ENCODE measurements around the gene PEX19. TPM values are rescaled to one million over a fixed set of nuclear protein-coding genes. Genes with fewer than 3 reads are reported as not detected.
"Not testable (repeated sequence)": the region's sequence is repeated elsewhere in the genome, so short reads cannot be mapped to it uniquely, and the experiment has no call there.

Gene PEX19, protein sequence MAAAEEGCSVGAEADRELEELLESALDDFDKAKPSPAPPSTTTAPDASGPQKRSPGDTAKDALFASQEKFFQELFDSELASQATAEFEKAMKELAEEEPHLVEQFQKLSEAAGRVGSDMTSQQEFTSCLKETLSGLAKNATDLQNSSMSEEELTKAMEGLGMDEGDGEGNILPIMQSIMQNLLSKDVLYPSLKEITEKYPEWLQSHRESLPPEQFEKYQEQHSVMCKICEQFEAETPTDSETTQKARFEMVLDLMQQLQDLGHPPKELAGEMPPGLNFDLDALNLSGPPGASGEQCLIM
- polyA plus RNA-seq (2013, experiment 1 of 2; ENCODE audit: insufficient read length): 35.7 TPM
- 32.4 TPM for polyA plus RNA-seq (2013, experiment 2 of 2; ENCODE audit: insufficient read length)

DNA sequence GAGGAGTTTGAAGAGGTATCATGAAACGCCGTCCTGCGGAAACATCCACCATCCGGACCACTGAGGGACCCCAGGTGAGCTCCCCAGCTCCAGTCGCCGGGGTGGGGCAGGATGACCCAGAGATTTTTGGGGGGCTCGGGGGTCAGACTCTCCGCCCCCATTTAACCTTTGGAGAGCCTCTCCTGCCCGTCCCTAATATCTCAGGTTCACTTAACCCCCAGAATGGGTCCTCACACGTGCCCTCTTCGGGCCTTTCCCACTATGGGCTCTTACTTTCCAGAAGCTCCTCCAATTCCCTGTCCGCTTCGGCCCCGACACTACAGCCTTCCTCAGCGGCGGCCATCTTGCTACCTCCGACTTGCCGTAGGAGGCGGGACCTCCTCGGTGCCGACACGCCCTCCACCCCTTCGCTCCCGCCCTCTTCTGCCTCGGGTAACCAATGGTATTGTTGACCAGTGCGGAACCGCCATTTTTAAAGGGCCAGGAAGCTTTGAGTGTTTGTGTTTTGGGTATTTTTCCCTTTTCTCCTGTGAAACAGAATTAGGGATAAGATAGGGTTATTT, at the start of gene PEX19:
TSS of gene PEX19 (minus strand) at position 352 of the 563 bp plus-strand sequence. CDS start at position 343, 9 bp downstream.
- peak; percentile 92 for DNase-seq

DNA sequence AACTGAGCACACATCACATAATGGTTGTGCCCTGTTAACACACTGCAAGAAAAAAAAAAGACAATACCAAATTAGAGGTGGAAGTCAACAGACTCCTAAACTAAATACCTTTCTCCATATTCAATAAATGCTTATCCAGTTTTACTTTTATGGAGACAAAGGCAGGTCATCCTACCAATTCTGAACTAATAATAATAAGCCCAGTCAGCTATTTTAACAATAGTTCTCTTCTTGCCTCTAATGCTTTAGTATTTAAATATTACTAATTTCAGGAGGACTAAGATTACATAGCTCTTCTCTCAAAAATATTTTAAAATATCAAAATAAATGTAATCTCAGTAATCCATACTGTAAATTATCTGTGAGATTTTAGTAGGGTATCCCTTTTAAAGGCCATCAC, 47.6 kb upstream of the PEX19 start:
- no peak for DNase-seq

DNA sequence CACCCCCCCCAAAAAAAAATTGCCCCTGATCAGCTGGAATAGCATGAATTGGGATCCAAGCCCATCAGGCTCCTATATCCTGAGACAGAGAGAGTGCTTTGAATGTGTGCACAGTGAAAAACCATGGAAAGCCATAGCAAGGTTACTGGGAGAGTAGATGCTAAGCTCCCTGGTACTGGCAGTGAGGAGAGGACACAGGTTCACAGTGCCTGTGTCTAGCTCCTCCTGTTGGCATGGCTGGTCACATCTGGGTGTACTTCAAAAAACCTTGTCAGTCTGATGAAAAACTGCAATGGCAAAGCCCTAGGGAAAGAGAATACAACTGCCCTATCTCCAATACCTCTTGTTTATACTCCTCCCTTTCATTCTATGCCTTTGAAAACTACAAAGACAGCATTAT, 45.2 kb upstream of the PEX19 start:
- DNase-seq: no peak

DNA sequence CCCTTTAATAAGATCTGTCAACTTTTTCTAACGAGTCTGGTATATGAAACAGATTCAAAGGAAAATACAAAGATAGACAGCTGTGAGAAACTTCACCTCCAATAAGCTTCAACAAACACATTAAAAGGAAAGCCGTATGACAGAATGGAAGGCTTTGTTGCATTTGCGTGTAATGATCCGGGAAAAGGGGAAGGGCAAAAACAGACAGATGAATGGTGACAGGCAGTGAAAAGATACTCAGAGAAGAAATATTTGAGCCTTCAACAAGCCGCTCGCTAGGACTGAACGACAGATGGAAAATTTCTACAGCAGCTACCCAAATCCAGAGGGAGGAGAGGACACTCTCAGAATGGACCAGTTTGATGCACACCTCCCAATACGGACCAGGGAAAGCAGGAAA, 43.3 kb upstream of the PEX19 start:
- DNase-seq: no peak

DNA sequence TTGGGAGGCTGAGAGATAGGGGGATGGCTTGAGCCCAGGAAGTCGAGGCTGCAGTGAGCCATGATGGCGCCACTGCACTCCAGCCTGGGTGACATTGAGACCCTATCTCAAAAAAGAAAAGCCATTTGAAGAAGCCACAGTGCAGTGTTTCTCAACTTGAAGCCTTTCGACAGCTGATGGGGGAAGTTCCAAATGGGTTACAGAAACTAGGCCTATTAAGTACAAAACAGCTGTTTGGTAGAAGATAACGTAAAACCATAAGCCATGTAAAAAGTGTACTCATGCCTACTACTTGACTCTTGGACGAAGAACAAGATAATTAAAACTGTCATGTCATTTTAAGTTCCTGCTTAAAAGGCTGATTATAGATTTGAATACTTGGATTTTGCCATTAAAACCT, 41.5 kb upstream of the PEX19 start:
- no peak for DNase-seq

DNA sequence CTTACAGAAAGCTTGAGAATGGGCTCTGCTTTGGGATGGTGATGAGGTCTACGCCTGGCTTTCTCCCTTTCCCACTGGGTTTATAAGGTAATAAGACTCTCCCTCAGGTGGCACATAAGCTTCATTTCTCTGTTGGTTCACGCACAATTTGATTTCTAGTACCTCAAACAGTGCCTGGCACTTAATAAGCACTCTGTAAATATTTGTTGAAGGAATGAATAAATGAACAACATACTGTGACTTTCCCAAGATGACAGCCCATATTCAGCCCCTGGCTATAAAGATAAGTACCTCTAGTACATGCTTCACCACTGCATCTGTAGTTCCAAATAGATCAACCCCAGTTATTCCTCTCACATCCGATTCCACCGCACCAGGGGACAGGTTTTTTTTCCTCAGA, 40.3 kb upstream of the PEX19 start:
- no peak for DNase-seq

DNA sequence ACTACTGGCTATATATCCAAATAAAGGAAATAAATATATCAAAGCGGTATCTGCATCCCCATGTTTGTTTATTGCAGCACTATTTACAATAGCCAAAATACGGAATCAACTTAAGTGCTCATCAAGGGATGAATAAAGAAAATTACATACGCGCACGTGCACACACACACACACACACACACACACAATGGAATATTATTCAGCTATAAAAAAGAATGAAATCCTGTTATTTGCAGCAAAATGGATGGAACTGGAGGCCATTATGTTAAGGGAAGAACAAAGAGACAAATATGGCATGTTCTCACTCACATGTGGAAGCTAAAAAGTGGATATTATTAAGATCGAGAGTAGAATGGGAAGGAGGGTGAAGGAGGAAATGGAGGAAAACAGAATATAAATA, 37.9 kb upstream of the PEX19 start:
- no peak for DNase-seq

DNA sequence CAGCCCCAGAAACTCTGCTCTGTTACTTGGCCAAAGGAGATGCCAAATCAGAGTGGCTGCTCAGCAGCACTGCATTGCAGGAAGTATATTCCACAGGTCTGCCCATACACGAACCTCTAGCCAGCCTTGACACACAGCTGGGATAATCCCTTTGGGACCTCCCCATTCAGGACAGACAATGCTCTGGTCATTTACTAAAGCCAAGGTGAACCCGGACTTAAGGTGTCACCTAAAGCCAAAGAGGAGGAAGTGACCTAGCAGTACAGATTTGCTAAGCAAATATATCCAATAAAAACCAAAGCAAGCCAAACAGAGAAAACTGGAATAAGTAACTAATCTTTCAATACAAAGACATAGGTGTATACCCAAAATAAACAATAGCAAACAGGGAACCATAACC, 30.4 kb upstream of the PEX19 start:
- DNase-seq: no peak

DNA sequence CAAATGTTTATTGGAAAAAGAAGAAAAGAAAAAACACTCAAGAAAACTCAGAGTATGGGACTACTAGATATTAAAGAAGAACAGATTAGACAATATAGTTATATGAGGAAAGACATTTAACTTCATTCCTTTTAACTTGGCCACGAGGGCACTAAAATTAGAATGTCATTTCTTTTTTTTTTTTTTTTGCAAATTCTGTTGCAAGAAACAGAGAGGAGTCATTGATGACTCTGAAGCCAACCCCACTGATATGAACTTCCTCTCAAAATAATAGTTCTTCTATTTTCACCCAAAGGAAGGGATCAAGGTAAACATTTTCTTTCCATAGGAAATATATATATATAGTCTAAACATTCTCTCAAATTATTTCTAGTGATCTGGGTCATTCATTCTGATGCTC, 24.6 kb upstream of the PEX19 start:
- DNase-seq: no peak

DNA sequence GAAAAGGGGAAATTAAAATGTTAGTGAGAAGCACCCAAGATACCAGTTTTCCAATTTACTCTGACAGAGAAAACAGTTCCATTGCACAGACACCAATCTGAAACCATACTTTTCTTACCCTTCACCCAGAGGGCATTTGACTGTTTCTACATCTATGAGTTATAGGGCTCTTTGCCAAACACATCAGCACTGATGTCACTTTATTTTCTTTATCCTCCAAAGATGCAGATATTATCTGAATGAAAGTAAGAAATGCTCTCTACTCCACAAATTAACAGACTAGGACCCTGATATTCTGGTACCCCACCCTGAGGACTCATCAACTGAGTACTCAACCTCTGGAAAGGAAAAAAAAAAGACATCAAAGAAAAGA, 24.2 kb upstream of the PEX19 start:
- no peak for DNase-seq

DNA sequence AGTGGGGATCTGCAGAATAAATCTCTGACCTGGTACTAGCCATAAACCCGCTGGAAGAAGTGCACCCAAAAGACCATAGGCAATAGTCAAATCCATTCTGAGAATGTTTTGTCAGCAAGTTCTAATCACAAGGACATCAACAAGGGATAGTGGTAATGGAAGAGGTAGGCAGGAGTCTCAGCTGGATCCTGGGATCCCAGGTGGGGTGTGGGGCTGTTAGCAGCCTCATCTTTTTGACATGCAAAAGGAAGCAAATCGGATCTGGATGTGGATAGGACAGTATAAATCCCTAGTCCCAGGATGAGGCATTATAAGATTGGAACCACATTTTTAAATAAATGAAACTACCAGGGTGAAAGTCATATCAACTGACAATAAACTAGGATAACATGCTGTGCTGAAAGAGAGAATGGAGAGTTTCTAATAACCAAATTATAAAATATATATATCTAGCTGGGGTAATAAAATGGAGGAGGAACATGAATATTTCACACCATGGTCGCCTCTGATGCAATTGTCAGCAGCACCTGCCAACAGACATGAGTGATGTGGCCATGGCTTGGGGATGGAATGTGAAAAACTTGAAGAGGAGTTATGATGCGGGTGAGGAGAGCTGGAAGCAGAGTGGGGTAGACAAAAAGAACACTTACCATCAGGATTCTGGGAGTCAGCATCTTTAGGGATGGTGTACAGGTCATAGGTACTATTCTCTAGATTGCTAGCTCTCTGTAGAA, 23.7 kb upstream of the PEX19 start:
- peak; percentile 17 for DNase-seq

DNA sequence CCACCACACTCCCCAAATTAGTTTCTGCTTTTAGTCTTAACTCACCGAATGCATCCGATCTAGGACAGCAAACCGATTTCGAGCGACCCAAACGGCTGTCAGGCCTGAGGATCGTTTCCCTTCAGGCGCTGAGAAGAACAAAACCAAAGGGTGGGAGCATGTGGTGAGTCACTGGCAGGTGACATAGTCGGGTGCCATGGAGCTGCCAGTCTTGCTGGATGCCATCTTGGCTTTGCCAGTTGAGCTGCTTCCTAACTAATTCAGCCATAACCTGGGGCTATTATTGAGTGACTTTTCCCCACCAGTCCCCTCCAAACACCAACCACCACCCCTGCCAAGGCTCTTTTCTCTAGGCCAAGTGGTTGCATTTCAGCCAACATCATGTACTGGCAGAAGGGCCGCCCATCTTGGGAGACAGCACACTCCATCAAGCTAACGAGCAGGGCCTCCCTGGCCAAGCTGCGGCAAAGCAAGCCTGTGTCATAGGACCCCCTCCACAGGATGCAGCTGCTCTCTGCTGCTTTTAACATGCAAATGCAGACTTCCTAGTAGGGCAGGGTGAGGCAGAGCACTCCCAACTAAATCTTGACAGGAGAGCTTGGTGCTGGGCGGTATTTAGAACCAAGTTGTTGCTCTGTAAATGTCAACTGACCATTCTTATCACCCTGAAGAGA, 22.3 kb upstream of the PEX19 start:
- no peak for DNase-seq

DNA sequence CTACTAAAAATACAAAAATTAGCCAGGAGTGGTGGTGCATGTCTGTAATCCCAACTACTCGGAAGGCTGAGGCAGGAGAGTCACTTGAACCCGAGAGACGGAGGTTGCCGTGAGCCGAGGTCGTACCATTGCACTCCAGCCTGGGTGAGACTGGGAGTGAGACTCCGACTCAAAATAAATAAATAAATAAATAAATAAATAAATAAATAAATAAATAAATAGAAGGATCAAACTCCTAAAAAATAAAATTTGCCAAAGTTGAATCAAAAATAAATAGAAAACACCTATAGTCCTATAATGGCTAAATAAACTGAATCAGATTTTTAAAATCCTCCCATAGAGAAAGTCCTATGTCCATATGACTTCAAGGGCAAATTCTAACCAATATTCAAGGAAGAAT, 15.2 kb upstream of the PEX19 start:
- no peak for DNase-seq

DNA sequence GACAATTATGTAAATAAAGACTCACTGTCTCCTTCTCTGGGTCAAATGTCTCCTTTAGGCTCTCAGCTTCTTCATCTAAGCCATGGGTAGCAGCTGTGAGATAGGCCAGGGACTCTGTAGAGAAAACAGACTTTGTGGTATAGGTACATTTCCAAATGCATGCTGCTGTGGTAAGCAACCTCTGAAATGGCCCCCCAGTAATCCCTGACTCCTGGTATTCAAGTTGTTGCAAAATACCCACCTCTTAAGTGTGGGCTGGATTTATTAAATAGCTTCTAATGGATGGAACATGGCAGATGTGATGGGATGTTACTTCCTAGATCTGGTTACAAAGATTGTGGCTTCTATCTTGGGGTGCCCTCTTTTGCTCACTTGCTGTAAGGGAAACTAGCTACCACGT, 11.1 kb upstream of the PEX19 start:
- DNase-seq: no peak

DNA sequence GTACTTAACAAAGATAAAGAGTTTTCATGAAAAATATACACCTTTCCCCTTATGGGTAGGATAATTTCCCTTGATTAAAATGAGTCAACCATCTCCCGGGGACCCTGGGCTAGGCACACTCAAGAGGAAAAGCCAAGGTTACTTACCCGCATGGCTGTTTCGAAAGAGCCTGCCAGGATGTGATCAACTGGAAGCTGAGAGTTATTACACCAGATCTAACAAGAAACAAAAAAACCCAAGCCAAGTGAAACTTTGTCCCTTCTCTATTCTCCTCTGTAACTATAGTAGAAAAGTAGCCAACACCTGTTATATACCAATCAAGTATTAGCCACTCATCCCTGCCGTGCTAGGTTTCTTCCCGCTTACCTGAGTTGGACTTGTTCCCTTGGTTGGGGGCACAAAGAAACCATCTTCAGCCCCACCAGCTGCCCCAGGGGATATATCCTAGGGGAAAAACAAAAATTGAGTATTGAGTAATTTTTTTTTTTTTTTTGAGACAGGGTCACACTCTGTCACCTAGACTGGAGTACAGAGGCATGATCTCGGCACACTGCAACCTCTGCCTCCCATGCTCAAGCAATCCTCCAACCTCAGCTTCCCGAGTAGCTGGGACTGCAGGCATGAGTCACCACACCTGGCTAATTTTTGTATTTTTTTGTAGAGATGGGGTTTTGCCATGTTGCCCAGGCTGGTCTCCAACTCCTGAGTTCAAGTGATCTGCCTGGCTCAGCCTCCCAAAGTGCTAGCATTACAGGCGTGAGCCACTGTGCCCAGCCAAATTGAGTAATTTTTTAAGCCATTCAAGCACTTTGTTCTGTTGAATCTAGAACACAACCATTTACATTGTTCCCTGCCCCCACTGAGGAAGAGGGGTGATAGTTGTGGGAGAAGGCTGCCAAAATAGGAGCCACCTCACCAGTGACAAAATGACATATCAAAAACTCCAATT, 8.4 kb upstream of the PEX19 start:
- no peak for DNase-seq

DNA sequence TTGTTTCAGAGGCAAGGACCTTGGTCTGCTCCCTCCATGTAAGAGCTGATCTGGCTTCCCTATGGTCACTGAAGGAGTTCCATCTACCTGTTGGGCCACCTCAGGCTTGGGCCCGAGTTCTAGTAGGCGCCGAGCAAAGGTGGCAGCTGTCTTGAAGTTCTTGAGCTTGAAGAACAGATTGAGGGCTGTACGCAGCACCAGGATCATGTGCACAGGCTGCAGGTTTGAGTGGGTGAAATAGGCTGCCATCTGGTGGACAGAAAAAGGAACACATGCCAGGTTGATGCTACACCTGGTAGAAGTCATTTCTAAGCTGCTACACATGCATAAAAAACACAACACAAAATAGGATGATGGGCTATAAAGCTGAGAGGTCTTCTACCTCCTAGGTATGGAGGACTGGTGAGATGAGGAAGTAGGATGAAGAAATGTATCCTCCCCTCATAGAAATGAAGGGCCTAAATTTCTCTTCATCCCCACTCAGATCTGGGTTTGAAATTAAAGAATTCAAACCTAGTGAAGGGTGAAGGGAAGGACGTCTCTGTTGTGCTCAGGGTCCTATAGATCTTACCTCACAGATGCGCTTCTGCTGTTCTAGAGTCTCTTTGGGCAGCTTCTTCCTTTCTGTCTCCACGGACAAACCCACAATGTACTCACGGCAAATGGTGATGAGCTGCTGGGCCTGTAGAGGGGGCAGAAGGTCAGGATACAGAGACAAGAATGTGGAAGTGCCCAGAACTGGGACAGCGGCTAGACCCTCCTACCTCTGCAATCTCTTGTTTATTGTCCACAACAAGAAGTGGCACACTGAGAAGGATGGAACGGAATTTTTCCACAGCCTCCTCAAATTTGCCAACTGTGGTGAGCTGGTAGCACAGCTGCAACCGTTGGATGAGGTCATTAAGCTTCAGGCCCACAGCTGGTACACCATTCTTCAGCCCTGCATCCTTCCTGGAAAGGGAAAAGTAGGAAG, 6.6 kb upstream of the PEX19 start:
- peak; percentile 57 for DNase-seq

DNA sequence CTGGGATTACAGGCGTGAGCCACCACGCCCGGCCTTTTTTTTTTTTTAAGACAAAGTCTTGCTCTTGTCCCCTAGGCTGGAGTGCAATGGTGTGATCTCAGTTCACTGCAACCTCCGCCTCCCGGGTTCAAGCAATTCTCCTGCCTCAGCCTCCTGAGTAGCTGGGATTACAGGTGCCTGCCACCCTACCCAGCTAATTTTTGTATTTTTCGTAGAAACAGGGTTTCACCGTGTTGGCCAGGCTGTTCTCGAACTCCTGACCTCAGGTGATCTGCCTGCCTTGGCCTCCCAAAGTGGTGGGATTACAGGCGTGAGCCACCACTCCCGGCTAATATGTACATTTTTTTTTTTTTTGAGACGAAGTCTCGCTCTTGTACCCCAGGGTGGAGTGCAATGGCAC, 2.8 kb upstream of the PEX19 start:
- not testable (repeated sequence) for DNase-seq

DNA sequence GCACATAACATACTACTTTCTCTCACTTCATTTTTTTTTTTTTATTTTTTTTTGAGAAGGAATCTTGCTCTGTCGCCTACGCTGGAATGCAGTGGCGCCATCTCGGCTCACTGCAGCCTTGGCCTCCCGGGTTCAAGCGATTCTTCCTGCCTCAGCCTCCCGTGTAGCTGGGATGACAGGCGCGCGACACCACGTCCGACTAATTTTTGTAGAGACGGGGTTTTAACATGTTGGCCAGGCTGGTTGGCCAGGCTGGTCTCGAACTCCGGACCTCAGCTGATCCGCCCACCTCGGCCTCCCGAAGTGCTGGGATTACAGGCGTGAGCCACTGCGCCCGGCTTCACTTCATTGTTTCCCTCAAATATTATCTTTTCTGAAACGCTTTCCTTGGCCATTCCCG, 573 bp upstream of the PEX19 start:
- DNase-seq: no peak

DNA sequence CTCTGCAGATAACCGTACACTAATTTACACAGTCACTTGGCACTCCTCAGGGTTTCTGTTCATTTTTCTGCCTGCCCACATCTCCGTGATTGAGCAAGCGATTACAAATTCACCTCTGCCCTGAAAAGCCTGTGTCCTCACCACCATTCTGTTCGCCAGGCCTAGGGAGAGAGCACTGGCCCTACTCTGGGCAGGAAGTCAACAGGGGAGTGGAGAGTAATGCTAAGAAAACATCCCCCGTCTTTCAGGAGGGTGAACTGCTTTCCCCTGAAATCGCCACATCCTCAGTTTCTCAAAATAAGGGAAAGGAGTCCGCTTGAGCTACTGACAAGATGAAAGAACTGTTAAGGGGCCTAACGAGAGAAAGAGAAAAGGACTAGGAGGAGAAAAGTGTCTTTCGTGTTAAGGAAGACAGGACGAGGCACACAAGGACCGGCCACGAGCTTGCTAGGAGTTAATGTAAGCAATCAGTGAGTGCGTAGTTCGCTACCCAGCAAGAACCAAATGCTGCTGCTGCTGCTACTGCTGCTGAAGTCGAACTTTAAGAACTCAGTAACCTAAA, 632 bp downstream of the PEX19 start:
- DNase-seq: peak; percentile 31

DNA sequence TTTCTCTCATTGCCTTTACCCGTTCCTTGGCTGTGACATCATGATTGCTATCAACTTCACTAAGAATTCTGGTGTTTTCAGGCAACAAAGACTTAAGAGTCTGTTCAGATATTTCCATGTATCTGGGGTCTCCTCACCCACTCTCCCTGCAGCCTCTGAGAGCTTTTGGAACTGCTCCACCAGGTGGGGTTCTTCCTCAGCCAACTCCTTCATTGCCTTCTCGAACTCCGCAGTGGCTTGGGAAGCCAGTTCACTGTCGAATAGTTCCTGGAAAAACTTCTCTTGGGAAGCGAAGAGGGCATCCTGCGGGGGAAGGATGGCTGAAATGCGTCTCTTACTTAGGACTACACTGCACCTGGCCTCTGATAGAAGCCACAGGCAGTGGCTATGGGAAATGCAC, 2.1 kb downstream of the PEX19 start:
- no peak for DNase-seq

DNA sequence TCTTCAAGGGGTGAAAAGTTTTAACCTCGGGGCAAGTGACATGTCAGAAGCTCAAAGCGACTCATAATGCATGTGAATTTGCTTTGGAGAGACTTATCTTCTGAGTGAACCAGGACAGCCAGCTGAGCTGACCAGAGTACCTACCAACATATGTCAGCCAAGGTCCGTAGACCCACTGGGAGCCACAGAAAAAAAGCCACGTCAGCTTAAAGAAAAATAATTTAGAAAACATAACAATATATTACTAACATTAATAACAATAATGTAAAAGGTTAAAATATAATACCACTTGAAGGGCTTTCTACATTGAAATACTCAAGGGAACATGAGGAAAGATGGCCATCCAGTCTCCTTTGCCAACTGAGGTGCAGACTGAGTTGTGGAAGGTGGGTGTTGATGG, 6.9 kb downstream of the PEX19 start:
- no peak for DNase-seq

Data from fibroblast of skin of abdomen (primary cell).